Measurements from ENCODE around the gene BDNF.

The BDNF gene

DNA sequence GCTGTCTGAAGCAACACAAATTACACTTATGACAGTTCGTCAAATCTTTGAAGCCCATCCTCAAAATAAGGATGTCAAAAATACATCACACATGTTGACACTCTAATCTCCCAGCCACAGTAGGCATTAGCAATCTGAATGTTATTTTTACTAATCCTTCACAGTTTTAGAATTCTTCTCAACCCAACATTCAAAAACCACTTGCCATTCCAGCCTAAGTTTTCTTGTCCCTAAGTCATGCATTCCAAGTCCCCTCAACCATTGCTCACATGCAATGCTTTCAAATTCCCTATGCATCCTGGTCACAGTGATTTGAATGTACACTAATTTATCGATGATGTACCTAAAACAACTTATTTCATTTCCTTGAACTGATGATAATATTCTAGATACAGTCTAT lies 7.5 kb downstream of the BDNF start:
- Histone ChIP-seq H2BK12ac (ENCODE audit: low read length in 2 of 2) (no peak overlapping the region), H2AK5ac (ENCODE audit: low read length, severe bottlenecking) (no peak overlapping the region), H3K27me3 (ENCODE audit: control insufficient read depth in 1 of 2, insufficient read depth in 1 of 2, low read length in 2 of 2) (no peaks in the 10 kb centered on the region), H4K91ac (ENCODE audit: low read length) (no peak overlapping the region), H2AFZ (ENCODE audit: low read depth, low read length) (no peak overlapping the region), H3K79me1 (replicated peaks; ENCODE audit: low read length, poor library complexity, severe bottlenecking) (peaks cover 11% of the 10 kb centered on the region), H3K18ac (ENCODE audit: low read depth in 1 of 2, low read length in 2 of 2) (no peak overlapping the region), H2BK120ac (ENCODE audit: low read depth, low read length) (no peak overlapping the region), H3K9me3 (ENCODE audit: control insufficient read depth, low read length) (no peaks in the 10 kb centered on the region), H3K4me1 (ENCODE audit: control insufficient read depth, insufficient read depth, low read depth, low read length) (peaks cover 8% of the 10 kb centered on the region), H2BK5ac (ENCODE audit: low read depth, low read length, poor library complexity, severe bottlenecking) (no peak overlapping the region), H3K23ac (ENCODE audit: low read length in 2 of 2) (no peak overlapping the region), H3K4me3 (ENCODE audit: insufficient read depth in 1 of 2, low read depth in 1 of 2, low read length in 2 of 2) (no peak overlapping the region), H3K9ac (ENCODE audit: low read length) (no peak overlapping the region), H3K36me3 (ENCODE audit: control insufficient read depth in 1 of 2, insufficient read depth in 2 of 2, low read depth in 1 of 2, low read length in 2 of 2) (peaks cover 0 to 7% of the 10 kb centered on the region in 2 experiments), H4K8ac (ENCODE audit: low read length) (no peak overlapping the region), H3K4ac (ENCODE audit: low read depth in 1 of 2, low read length in 2 of 2) (no peak overlapping the region), H3K4me2 (ENCODE audit: low read length, poor library complexity, severe bottlenecking) (no peak overlapping the region), H3K14ac (ENCODE audit: low read length in 2 of 2) (no peak overlapping the region), H3K27ac (ENCODE audit: low read length, poor library complexity, severe bottlenecking) (no peak overlapping the region), H2BK15ac (ENCODE audit: low read depth, poor library complexity, severe bottlenecking) (no peak overlapping the region)
- no peak for DNase-seq
- WGBS = 98% methylated on average over 1 of the region's 2 CpGs

DNA sequence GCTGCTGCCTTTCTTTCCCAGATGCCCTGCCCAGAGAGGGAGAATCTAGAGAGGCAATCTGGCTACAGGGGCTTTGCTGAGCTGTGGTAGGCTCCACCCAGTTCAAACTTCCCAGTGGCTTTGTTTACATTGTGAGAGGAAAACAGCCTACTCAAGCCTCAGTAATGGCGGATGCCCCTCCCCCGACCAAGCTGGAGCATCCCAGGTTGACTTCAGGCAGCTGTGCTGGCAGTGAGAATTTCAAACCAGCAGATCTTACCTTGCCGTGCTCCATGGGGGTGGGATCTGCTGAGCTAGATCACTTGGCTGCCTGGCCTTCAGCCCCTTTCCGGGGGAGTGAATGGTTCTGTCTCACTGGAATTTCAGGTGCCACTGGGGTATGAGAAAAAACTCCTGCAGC lies 12.2 kb downstream of the BDNF start:
- Histone ChIP-seq H3K14ac (ENCODE audit: low read length in 2 of 2) (no peak overlapping the region), H3K23ac (ENCODE audit: low read length in 2 of 2) (no peak overlapping the region), H2AK5ac (ENCODE audit: low read length, severe bottlenecking) (no peak overlapping the region), H4K8ac (ENCODE audit: low read length) (no peak overlapping the region), H2BK5ac (ENCODE audit: low read depth, low read length, poor library complexity, severe bottlenecking) (no peak overlapping the region), H4K91ac (ENCODE audit: low read length) (no peak overlapping the region), H2BK12ac (ENCODE audit: low read length in 2 of 2) (no peak overlapping the region), H3K9me3 (ENCODE audit: control insufficient read depth, low read length) (no peaks in the 10 kb centered on the region), H3K4ac (ENCODE audit: low read depth in 1 of 2, low read length in 2 of 2) (no peak overlapping the region), H3K4me1 (ENCODE audit: control insufficient read depth, insufficient read depth, low read depth, low read length) (peaks cover 8% of the 10 kb centered on the region), H3K27me3 (ENCODE audit: control insufficient read depth in 1 of 2, insufficient read depth in 1 of 2, low read length in 2 of 2) (no peaks in the 10 kb centered on the region), H3K36me3 (ENCODE audit: control insufficient read depth in 1 of 2, insufficient read depth in 2 of 2, low read depth in 1 of 2, low read length in 2 of 2) (peaks cover 0 to 11% of the 10 kb centered on the region in 2 experiments), H3K18ac (ENCODE audit: low read depth in 1 of 2, low read length in 2 of 2) (no peak overlapping the region), H3K9ac (ENCODE audit: low read length) (no peak overlapping the region), H2BK120ac (ENCODE audit: low read depth, low read length) (no peak overlapping the region), H3K4me3 (ENCODE audit: insufficient read depth in 1 of 2, low read depth in 1 of 2, low read length in 2 of 2) (no peak overlapping the region), H3K79me1 (replicated peaks; ENCODE audit: low read length, poor library complexity, severe bottlenecking) (peaks cover 15% of the 10 kb centered on the region), H3K4me2 (ENCODE audit: low read length, poor library complexity, severe bottlenecking) (no peak overlapping the region), H2AFZ (ENCODE audit: low read depth, low read length) (no peak overlapping the region), H3K27ac (ENCODE audit: low read length, poor library complexity, severe bottlenecking) (no peak overlapping the region), H2BK15ac (ENCODE audit: low read depth, poor library complexity, severe bottlenecking) (peak overlapping the region; percentile 12)
- DNase-seq = no peak
- WGBS = 66% methylated on average over 4 of the region's 4 CpGs

DNA sequence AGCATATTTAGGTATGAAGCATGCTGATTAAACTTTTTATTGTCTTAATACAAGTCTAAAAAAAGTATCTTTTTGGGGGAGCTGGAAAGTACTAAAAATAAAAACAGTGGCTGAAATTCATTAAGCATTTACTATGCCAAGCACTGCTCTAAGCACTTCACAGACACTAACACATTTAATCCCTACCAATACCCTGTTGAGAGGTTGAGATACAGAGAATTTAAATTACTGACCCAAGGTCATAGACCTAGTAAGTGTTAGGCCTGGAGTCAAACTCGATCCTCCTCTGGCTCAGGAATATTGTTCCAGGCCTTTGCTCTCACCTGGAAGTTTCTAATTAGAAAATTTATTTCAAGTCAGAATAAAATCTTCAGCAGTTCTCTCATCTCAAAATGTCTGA lies 18.6 kb downstream of the BDNF start:
- WGBS = 93% methylated on average over 1 of the region's 1 CpG
- H3K4me2 ChIP-seq (ENCODE audit: low read length, poor library complexity, severe bottlenecking) = no peak overlapping the region
- H3K23ac ChIP-seq (ENCODE audit: low read length in 2 of 2) = no peak overlapping the region
- H3K27me3 ChIP-seq (ENCODE audit: control insufficient read depth in 1 of 2, insufficient read depth in 1 of 2, low read length in 2 of 2) = no peaks in the 10 kb centered on the region
- no peak overlapping the region for H4K8ac ChIP-seq (ENCODE audit: low read length)
- H3K9ac ChIP-seq (ENCODE audit: low read length) = no peak overlapping the region
- no peak overlapping the region for H2BK12ac ChIP-seq (ENCODE audit: low read length in 2 of 2)
- peaks cover 6% of the 10 kb centered on the region for H3K79me1 ChIP-seq (replicated peaks; ENCODE audit: low read length, poor library complexity, severe bottlenecking)
- no peak overlapping the region for H3K4ac ChIP-seq (ENCODE audit: low read depth in 1 of 2, low read length in 2 of 2)
- no peak overlapping the region for H2BK15ac ChIP-seq (ENCODE audit: low read depth, poor library complexity, severe bottlenecking)
- no peak overlapping the region for H2BK5ac ChIP-seq (ENCODE audit: low read depth, low read length, poor library complexity, severe bottlenecking)
- no peak overlapping the region for H3K14ac ChIP-seq (ENCODE audit: low read length in 2 of 2)
- H4K91ac ChIP-seq (ENCODE audit: low read length) = no peak overlapping the region
- no peak overlapping the region for H2BK120ac ChIP-seq (ENCODE audit: low read depth, low read length)
- H3K4me3 ChIP-seq (ENCODE audit: insufficient read depth in 1 of 2, low read depth in 1 of 2, low read length in 2 of 2) = no peak overlapping the region
- H3K18ac ChIP-seq (ENCODE audit: low read depth in 1 of 2, low read length in 2 of 2) = no peak overlapping the region
- DNase-seq = no peak
- no peak overlapping the region for H3K27ac ChIP-seq (ENCODE audit: low read length, poor library complexity, severe bottlenecking)
- H3K4me1 ChIP-seq (ENCODE audit: control insufficient read depth, insufficient read depth, low read depth, low read length) = no peaks in the 10 kb centered on the region
- H2AFZ ChIP-seq (ENCODE audit: low read depth, low read length) = no peak overlapping the region
- no peak overlapping the region for H2AK5ac ChIP-seq (ENCODE audit: low read length, severe bottlenecking)
- H3K9me3 ChIP-seq (ENCODE audit: control insufficient read depth, low read length) = no peaks in the 10 kb centered on the region
- H3K36me3 ChIP-seq (ENCODE audit: control insufficient read depth in 1 of 2, insufficient read depth in 2 of 2, low read depth in 1 of 2, low read length in 2 of 2) = peaks cover 0 to 3% of the 10 kb centered on the region in 2 experiments

DNA sequence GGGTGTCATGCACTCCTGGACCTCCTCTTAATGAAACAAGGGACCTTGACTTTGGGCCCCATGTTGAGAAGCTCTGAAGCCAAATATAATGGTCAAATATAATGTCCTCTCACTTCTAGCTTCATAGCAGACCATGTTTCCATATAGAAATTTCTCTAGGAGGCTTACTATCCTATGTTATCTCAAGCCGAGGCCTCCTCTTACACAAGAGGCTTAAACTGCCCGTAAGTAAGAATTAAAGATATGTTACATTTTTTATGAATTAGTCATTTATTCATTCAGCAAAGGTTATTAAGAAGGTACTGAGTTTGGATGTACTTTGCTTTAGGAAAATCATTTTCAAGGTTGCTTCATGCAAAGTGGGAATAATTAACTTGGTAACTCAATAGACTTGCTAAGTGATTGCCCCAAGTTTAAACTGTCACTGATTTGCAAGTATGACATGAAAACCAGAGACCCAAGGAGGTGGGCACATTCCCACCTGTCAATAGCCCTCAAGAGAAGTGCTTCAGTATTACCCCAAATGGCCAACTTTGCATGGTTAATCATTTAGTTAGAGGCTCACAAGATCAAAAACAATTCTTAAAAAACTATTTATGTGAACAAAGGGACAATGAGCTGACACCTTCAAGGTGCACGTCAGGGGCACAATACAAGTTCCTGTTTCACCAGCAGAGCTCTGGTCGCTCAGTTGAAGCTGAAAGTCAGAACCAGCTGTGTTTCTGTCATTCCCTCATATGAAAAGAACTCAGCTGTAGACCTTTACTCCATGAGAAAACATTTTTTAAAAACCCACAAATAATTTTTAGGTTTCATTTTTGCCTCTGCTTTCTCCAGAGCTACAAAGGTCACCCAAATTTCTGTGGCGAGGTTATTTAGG lies 20.9 kb downstream of the BDNF start:
- no peak overlapping the region for H2BK15ac ChIP-seq (ENCODE audit: low read depth, poor library complexity, severe bottlenecking)
- H2AK5ac ChIP-seq (ENCODE audit: low read length, severe bottlenecking) = no peak overlapping the region
- H3K4me2 ChIP-seq (ENCODE audit: low read length, poor library complexity, severe bottlenecking) = no peak overlapping the region
- no peak overlapping the region for H4K8ac ChIP-seq (ENCODE audit: low read length)
- H2AFZ ChIP-seq (ENCODE audit: low read depth, low read length) = no peak overlapping the region
- no peaks in the 10 kb centered on the region for H3K4me1 ChIP-seq (ENCODE audit: control insufficient read depth, insufficient read depth, low read depth, low read length)
- H3K27ac ChIP-seq (ENCODE audit: low read length, poor library complexity, severe bottlenecking) = no peak overlapping the region
- no peak overlapping the region for H2BK12ac ChIP-seq (ENCODE audit: low read length in 2 of 2)
- H3K14ac ChIP-seq (ENCODE audit: low read length in 2 of 2) = no peak overlapping the region
- WGBS = 99% methylated on average over 2 of the region's 5 CpGs
- DNase-seq = no peak
- no peak overlapping the region for H3K18ac ChIP-seq (ENCODE audit: low read depth in 1 of 2, low read length in 2 of 2)
- H3K23ac ChIP-seq (ENCODE audit: low read length in 2 of 2) = no peak overlapping the region
- no peak overlapping the region for H3K4ac ChIP-seq (ENCODE audit: low read depth in 1 of 2, low read length in 2 of 2)
- H3K79me1 ChIP-seq (replicated peaks; ENCODE audit: low read length, poor library complexity, severe bottlenecking) = peaks cover 6% of the 10 kb centered on the region
- no peak overlapping the region for H2BK5ac ChIP-seq (ENCODE audit: low read depth, low read length, poor library complexity, severe bottlenecking)
- H4K91ac ChIP-seq (ENCODE audit: low read length) = no peak overlapping the region
- no peaks in the 10 kb centered on the region for H3K27me3 ChIP-seq (ENCODE audit: control insufficient read depth in 1 of 2, insufficient read depth in 1 of 2, low read length in 2 of 2)
- peaks cover 0 to 3% of the 10 kb centered on the region in 2 experiments for H3K36me3 ChIP-seq (ENCODE audit: control insufficient read depth in 1 of 2, insufficient read depth in 2 of 2, low read depth in 1 of 2, low read length in 2 of 2)
- H2BK120ac ChIP-seq (ENCODE audit: low read depth, low read length) = no peak overlapping the region
- no peak overlapping the region for H3K4me3 ChIP-seq (ENCODE audit: insufficient read depth in 1 of 2, low read depth in 1 of 2, low read length in 2 of 2)
- no peak overlapping the region for H3K9ac ChIP-seq (ENCODE audit: low read length)
- no peaks in the 10 kb centered on the region for H3K9me3 ChIP-seq (ENCODE audit: control insufficient read depth, low read length)

Measured in mesenchymal stem cell (in vitro differentiated cells and primary cell).